Stomach smooth muscle (tissue), 2 donors: Measurements from ENCODE around the gene CHN1.

Experiments used
- H3K27ac ChIP-seq: one replicate; pipeline ENCODE4 v1.7.0; 2013; ENCODE audit warnings: mild to moderate bottlenecking, low read length, inconsistent platforms
- H3K27me3 ChIP-seq, 2 donors: one replicate each; pipeline ENCODE4 v1.7.0; 2013; ENCODE audit warnings: low read length in 2 of 2; ENCODE audit not compliant: insufficient read depth in 2 of 2, control insufficient read depth in 1 of 2
- H3K36me3 ChIP-seq, 2 donors: one replicate each; pipeline ENCODE4 v1.7.0; 2013; ENCODE audit warnings: low read length in 2 of 2; ENCODE audit not compliant: control insufficient read depth in 2 of 2, insufficient read depth in 2 of 2
- H3K4me1 ChIP-seq: one replicate; pipeline ENCODE4 v1.7.0; 2013; ENCODE audit warnings: low read length; ENCODE audit not compliant: control insufficient read depth, insufficient read depth
- H3K4me3 ChIP-seq, 2 donors: one replicate each; pipeline ENCODE4 v1.7.0; 2013; ENCODE audit warnings: low read length in 2 of 2
- H3K9ac ChIP-seq, 2 donors: one replicate each; pipeline ENCODE4 v1.7.0; 2013; ENCODE audit warnings: low read length in 2 of 2, mild to moderate bottlenecking in 1 of 2
- H3K9me3 ChIP-seq, 2 donors: one replicate each; pipeline ENCODE4 v1.7.0; 2013; ENCODE audit warnings: low read length in 2 of 2; ENCODE audit not compliant: control insufficient read depth in 2 of 2
- donor health status: healthy.
- donor health status: Pancreatic carcinoma.

CHN1 gene

DNA sequence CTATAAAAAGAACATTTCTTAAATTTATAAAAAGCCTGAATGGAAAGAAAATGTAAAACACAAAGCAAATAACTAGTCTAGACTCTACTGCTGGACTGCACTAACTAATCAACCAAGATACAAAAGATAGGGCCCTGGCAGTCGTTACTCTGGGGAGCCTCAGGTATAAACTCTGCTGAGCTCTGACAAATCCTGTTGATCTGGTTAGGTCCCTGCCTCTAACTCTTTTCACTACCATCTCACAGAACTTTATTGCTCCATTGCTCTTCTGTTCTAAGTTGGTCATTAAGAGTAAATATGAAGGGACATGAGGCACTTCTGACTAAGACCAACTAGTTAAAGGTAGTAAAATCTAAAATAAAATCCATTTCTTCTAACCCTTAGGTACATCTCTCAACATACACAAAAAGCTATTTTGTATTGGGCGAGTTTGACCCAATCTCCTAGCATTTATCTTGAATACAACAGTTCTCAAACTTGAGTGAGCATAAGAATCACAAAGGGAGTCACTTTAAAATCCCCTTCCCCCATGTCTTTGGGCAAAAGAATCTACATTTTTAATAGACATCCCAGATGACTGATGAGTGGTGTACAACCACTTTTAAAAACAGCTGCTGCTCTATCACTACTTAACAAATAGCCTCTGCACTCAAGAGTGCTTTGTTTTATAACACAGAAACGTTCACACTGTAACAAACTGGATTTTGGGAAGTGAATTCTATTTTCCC lies 2.5 kb downstream of the CHN1 start:
- H3K9me3 ChIP-seq = no peaks in the 10 kb centered on the region
- no peak overlapping the region for H3K4me3 ChIP-seq
- no peak overlapping the region for H3K9ac ChIP-seq
- H3K4me1 ChIP-seq = peaks cover 10% of the 10 kb centered on the region
- H3K27me3 ChIP-seq = no peaks in the 10 kb centered on the region
- H3K36me3 ChIP-seq = no peaks in the 10 kb centered on the region
- H3K27ac ChIP-seq = no peak overlapping the region

DNA sequence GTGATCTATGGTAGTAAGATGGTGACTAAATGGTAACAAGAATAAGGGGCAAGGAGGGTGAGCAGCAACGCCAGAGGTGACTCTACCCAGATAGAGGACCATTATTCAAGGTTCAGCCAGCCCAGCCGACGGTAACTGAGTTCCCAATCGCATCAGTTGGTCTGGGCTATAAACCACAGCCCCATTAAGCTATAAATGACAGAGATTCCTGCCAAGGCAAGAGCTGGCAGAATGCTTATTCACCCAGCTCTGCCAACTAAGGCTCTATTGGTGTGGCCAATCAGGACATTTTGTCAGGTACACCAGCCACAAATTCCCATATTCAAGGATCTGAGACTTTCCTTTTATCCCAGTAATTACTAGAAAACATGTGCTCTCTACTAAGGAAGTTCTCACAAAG lies 3.6 kb downstream of the CHN1 start:
- Histone ChIP-seq H3K36me3 (no peaks in the 10 kb centered on the region), H3K9ac (no peak overlapping the region), H3K9me3 (no peaks in the 10 kb centered on the region), H3K27me3 (no peaks in the 10 kb centered on the region), H3K4me1 (peaks cover 11% of the 10 kb centered on the region), H3K4me3 (no peak overlapping the region), H3K27ac (no peak overlapping the region)

DNA sequence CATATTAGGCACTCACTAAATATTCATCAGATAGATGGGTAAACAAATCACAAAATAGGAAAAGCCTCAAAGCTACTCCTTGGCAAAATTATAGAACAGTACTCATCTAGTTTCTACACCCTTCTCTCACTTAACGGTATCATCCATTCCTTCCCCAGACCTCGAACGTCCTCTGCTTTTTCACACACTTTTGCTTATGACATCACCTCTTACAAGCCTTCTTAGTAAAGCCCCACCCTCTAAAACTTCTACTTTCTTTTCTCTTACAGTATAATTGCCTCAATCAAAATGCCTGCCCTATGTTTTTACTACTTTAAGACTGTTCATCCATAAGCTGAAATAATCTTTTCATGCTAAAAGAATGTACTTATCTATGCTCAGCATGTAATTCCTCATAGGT lies 8.1 kb downstream of the CHN1 start:
- Histone ChIP-seq H3K9me3 (no peaks in the 10 kb centered on the region), H3K27me3 (no peaks in the 10 kb centered on the region), H3K27ac (no peak overlapping the region), H3K4me3 (no peak overlapping the region), H3K36me3 (no peaks in the 10 kb centered on the region), H3K9ac (no peak overlapping the region), H3K4me1 (peaks cover 6% of the 10 kb centered on the region)

- Histone ChIP-seq H3K27ac (no peak overlapping the region), H3K4me3 (no peak overlapping the region)
Measured at GRCh38 chr2:174996622-174997021, 8.6 kb downstream of the CHN1 start.

GRCh38 chr2:174994381-174994780 lies 10.8 kb downstream of the CHN1 start:
- Histone ChIP-seq H3K9me3 (no peaks in the 10 kb centered on the region), H3K36me3 (no peaks in the 10 kb centered on the region), H3K9ac (no peak overlapping the region), H3K27me3 (no peaks in the 10 kb centered on the region), H3K4me1 (peaks cover 6% of the 10 kb centered on the region), H3K4me3 (no peak overlapping the region), H3K27ac (no peak overlapping the region)

More at GRCh38 chr2:174996622-174997021, 8.6 kb downstream of the CHN1 start:
- Histone ChIP-seq H3K9ac (no peak overlapping the region), H3K4me1 (peaks cover 6% of the 10 kb centered on the region), H3K9me3 (no peaks in the 10 kb centered on the region), H3K36me3 (no peaks in the 10 kb centered on the region), H3K27me3 (no peaks in the 10 kb centered on the region)

DNA sequence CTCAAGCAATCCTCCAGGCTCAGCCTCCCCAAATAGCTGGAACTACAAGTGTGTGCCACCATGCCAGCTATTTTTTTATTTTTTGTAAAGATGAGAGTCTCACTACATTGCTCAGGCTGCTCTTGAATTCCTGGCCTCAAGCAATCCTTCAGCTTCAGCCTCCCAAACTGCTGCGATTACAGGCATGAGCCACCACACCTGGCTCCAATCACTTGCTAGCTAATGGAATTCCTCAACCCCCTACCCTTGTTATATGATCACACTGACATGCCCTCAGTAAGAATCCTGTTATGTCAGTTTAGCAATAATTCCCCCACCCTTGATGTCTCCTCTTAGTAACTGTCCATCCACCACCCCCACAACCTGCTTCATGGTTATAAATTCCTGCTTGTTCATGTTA lies 12.3 kb downstream of the CHN1 start:
- no peak overlapping the region for H3K27ac ChIP-seq
- H3K4me1 ChIP-seq = peaks cover 5% of the 10 kb centered on the region
- H3K9me3 ChIP-seq = no peaks in the 10 kb centered on the region
- no peak overlapping the region for H3K9ac ChIP-seq
- no peak overlapping the region for H3K4me3 ChIP-seq
- H3K36me3 ChIP-seq = no peaks in the 10 kb centered on the region
- H3K27me3 ChIP-seq = no peaks in the 10 kb centered on the region

GRCh38 chr2:174985614-174986013 lies 19.6 kb downstream of the CHN1 start:
- Histone ChIP-seq H3K36me3 (no peaks in the 10 kb centered on the region), H3K9me3 (no peaks in the 10 kb centered on the region), H3K27ac (no peak overlapping the region), H3K9ac (no peak overlapping the region), H3K4me1 (no peaks in the 10 kb centered on the region), H3K4me3 (peak overlapping the region in 1 of 2 donors; percentile 55), H3K27me3 (no peaks in the 10 kb centered on the region)

DNA sequence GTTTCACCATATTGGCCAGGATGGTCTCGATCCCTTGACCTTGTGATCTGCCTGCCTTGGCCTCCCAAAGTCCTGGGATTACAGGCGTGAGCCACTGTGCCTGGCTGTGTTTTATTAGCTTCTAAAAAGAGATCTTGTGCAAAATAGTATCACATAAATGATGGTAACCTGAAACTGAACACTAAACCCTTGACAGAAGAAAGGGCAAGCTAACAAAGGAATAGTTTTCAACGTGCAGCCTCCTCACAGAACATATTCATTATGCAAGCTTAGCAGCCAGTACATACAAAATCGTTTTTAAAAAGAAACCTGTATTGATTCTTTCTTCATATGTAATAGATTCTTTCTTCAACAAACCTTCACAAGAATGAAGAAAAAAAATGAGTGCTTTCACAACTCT lies 20.6 kb downstream of the CHN1 start:
- no peaks in the 10 kb centered on the region for H3K9me3 ChIP-seq
- no peaks in the 10 kb centered on the region for H3K4me1 ChIP-seq
- no peaks in the 10 kb centered on the region for H3K36me3 ChIP-seq
- H3K4me3 ChIP-seq = no peak overlapping the region
- no peaks in the 10 kb centered on the region for H3K27me3 ChIP-seq
- H3K27ac ChIP-seq = no peak overlapping the region
- no peak overlapping the region for H3K9ac ChIP-seq

DNA sequence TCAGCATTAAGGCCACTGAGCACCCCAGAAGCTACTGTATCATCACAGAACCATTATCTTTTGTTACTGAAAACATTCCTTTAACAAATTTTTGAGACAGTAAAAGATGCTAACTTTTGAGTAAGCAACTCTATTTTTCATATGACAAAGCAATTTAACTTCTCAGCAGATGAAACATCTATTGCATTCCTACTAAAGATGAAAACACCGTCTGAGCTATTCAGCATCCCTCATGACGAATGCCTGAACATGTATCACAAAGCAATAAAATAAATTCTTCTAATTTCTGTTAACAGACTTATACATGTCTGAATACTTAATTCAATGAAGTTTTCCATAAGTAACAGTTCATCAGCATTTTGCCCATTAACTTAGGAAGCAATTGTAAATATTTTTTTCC lies 23.9 kb downstream of the CHN1 start:
- no peak overlapping the region for H3K27ac ChIP-seq
- H3K4me3 ChIP-seq = no peak overlapping the region
- no peaks in the 10 kb centered on the region for H3K36me3 ChIP-seq
- no peaks in the 10 kb centered on the region for H3K9me3 ChIP-seq
- no peaks in the 10 kb centered on the region for H3K4me1 ChIP-seq
- H3K9ac ChIP-seq = no peak overlapping the region
- no peaks in the 10 kb centered on the region for H3K27me3 ChIP-seq

DNA sequence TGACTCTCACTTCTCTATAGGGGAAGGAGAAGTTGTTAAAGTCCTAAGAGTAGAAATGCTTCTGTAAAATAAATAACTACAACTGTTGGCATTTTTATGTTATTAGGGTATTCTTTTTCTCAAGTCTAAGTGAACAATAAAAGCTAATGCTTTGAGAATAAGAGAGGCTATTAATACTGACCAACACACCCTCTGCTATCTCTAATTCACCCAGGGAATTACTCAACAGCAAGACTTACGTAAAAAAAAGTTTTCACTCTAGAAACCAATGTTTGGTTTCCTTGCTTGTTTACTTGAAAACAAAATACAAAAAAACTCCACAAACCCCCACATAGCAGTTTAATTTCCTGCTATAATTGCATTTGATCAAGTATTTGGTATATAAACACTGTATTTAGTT lies 25.2 kb downstream of the CHN1 start:
- Histone ChIP-seq H3K4me3 (no peak overlapping the region), H3K27ac (no peak overlapping the region), H3K4me1 (no peaks in the 10 kb centered on the region)

GRCh38 chr2:174977364-174977763 lies 27.8 kb downstream of the CHN1 start:
- no peaks in the 10 kb centered on the region for H3K36me3 ChIP-seq
- no peak overlapping the region for H3K27ac ChIP-seq
- no peak overlapping the region for H3K4me3 ChIP-seq
- H3K27me3 ChIP-seq = no peaks in the 10 kb centered on the region
- H3K9ac ChIP-seq = no peak overlapping the region
- H3K9me3 ChIP-seq = no peaks in the 10 kb centered on the region
- H3K4me1 ChIP-seq = no peaks in the 10 kb centered on the region

More for the DNA sequence above, 25.2 kb downstream of the CHN1 start:
- no peaks in the 10 kb centered on the region for H3K9me3 ChIP-seq
- no peaks in the 10 kb centered on the region for H3K36me3 ChIP-seq
- H3K27me3 ChIP-seq = no peaks in the 10 kb centered on the region
- no peak overlapping the region for H3K9ac ChIP-seq
